HL-60/S4 treated with phorbol 12-myristate 13-acetate at 8.2 ng/mL for 4 days and 3 days (cell line): Measurements from ENCODE around the gene CEPT1.

Experiments
- in situ Hi-C: fragments of 300-500 bp; cut with MboI; formaldehyde crosslinking; loops from 2 replicates; pipeline ENCODE4 v1.15.0; 2022; ENCODE audit warnings: low sequenced_read_pairs

Gene CEPT1

GRCh38 chr1:111225717-111226400 lies 85.8 kb downstream of the CEPT1 start:
- in situ Hi-C loops = loop anchor here (10.0 to 25.0 kb wide), 2 partner anchors 161 to 549 kb away; no protein-coding TSS in a partner anchor

- in situ Hi-C loops = loop anchor here (10.0 to 25.0 kb wide), 2 partner anchors 160 to 547 kb away; no protein-coding TSS in a partner anchor
These were observed 87.4 kb downstream of the CEPT1 start, which contains the start of gene CHI3L2 for GRCh38 chr1:111227434-111227833. TSS of gene CHI3L2 (plus strand) at chr1:111227713. CDS start at chr1:111227730, 17 bp downstream.

DNA sequence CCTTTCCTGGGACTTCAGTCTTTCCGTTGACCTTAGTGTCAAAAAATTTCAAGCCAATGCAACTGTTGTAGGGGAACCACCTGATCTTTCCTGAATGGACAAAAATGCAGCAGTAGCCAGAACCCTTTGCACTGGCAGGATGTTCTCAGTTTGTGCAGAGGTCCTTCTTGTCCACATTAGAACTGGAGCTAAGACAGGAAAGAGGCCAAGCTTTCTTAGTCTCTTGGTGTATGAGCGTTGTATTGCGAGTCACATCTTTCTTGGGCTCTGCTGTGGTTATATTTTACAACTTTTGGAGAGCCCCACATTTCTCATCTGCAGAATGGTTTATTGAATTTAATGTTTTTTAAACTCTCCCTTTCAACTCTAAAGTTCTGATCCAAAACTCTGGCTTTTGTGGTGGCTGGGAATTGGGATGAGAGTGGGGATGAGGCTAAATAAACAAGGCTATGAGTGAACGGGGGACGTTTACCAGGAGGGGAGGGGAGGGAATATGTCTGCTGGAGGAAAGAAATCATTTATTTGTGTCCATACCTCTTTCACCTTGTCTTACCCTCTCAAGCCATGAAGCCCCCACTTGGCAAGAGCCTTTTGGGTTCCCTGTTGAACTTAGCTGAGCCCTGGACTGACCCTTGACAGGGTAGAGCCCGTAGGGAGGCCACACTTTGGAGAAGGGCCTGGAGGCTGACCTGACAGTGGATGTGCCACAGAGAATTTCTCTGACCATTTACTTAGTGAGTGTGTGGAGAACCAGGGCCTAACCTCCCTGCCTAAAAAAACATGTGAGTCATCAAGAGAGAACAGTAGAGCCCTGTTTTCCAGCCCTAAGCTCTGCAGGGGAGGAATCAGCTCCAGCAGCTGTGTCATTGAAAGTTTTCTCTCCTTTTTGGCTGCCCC lies 88.1 kb downstream of the CEPT1 start:
- in situ Hi-C loops = loop anchor here (10.0 to 25.0 kb wide), 2 partner anchors 159 to 547 kb away; no protein-coding TSS in a partner anchor

DNA sequence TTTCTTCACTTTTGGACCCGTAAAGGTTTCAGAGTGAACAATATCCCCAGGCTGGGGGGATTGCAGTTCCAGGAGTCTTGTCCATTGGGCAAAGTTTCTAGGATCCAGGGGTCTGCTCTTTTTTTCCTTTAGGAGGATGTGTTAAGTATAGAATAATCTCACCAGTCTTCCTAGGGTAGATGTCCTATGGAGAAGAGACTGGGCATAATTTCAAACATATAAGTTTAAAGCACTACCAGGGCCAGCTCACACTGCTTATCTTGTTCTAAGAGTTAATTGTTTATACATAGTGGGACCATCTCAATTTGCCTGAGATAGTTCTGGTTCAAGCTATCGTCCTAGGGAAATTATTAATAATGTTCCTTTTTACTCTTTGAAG lies 88.7 kb downstream of the CEPT1 start:
- in situ Hi-C loops = loop anchor here (10.0 to 25.0 kb wide), 2 partner anchors 159 to 546 kb away; no protein-coding TSS in a partner anchor

DNA sequence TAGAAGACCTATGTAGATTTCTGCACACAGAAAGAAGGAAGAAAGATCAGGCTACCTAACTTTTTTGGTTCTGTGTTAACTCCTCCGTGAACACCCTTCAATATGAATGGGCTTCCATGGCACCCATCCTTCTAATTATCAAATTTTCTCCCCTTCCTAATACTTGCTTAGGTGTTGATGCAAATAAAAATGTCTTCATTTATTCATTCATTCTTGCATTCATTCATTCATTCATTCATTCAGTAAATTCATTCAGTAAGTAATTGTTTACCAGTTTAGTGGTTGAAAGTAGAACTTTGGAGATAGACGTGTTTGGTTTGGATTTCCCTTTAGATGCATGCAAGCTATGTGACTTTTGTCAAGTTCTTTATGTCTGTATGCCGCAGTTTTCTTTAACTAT lies 92.1 kb downstream of the CEPT1 start:
- in situ Hi-C loops = loop anchor here (25.0 kb wide), 1 partner anchor 155 kb away; no protein-coding TSS in a partner anchor

- in situ Hi-C loops = loop anchor here (25.0 kb wide), 1 partner anchor 153 kb away; no protein-coding TSS in a partner anchor
These were observed 94.2 kb downstream of the CEPT1 start for GRCh38 chr1:111234258-111234657.
